BJ (cell line): ENCODE data around the gene NCKAP5L. TPM values are rescaled to one million over a fixed set of nuclear protein-coding genes. Genes with fewer than 3 reads are reported as not detected.
A peak's percentile ranks its signal among the peaks of the same experiment; 100 is the strongest.
"Not testable (repeated sequence)": the region's sequence is repeated elsewhere in the genome, so short reads cannot be mapped to it uniquely, and the experiment has no call there.

Source experiments
- CTCF ChIA-PET: fragments of 350-600 bp; formaldehyde crosslinking; extraction: SDS; loops from one replicate; lab custom pipeline; 2021; ENCODE audit warnings: antibody characterized with exemption, inconsistent platforms; lab: Yijun Ruan, JAX
- POLR2A ChIA-PET: fragments of 300-600 bp; sonication (Branson Sonifier 250); formaldehyde crosslinking; extraction: SDS; loops from one replicate; lab custom pipeline; 2021; ENCODE audit warnings: antibody characterized with exemption; lab: Charles Lee
- DNase-seq: peaks from one replicate; pipeline ENCODE4 v3.0.0-alpha.2; 2011; ENCODE audit warnings: low read depth
- H3K27me3 ChIP-seq: 2 replicates; pipeline ENCODE4 v1.6.0; 2011; ENCODE audit warnings: low read length; ENCODE audit not compliant: control insufficient read depth, insufficient read depth
- H3K36me3 ChIP-seq: 2 replicates; pipeline ENCODE4 v1.5.1; 2011; ENCODE audit warnings: low read length; ENCODE audit not compliant: control insufficient read depth, insufficient read depth
- H3K4me3 ChIP-seq: 2 replicates; pipeline ENCODE4 v1.5.1; 2011; ENCODE audit warnings: low read depth, mild to moderate bottlenecking, control low read depth, low read length
- polyA plus RNA-seq: library from polyadenylated mRNA; depleted of rRNA; stranded (reverse); fragments of >200 nt; gene quantifications from 2 replicates; pipeline ENCODE4 v1.2.3, GENCODE V29; 2011
- TF ChIP-seq, protein P1 (sequence below): IDR thresholded peaks from 2 replicates; pipeline ENCODE4 v1.5.1; 2011; ENCODE audit warnings: low read depth, mild to moderate bottlenecking, control low read depth, inconsistent platforms, low read length, moderate library complexity; ENCODE audit not compliant: insufficient read depth

Gene NCKAP5L
- polyA plus RNA-seq, 1 experiment, result 13.2 TPM

GRCh38 chr12:49874142-49874897, 46.1 kb upstream of the NCKAP5L start:
- TF ChIP-seq, protein P1, sequence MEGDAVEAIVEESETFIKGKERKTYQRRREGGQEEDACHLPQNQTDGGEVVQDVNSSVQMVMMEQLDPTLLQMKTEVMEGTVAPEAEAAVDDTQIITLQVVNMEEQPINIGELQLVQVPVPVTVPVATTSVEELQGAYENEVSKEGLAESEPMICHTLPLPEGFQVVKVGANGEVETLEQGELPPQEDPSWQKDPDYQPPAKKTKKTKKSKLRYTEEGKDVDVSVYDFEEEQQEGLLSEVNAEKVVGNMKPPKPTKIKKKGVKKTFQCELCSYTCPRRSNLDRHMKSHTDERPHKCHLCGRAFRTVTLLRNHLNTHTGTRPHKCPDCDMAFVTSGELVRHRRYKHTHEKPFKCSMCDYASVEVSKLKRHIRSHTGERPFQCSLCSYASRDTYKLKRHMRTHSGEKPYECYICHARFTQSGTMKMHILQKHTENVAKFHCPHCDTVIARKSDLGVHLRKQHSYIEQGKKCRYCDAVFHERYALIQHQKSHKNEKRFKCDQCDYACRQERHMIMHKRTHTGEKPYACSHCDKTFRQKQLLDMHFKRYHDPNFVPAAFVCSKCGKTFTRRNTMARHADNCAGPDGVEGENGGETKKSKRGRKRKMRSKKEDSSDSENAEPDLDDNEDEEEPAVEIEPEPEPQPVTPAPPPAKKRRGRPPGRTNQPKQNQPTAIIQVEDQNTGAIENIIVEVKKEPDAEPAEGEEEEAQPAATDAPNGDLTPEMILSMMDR, result no peak
- ChIA-PET POLR2A (no interaction called here), CTCF (interaction anchor here (1.1 to 2.1 kb wide), 4 partner anchors 9 to 181 kb away, joined by 3 to 19 read pairs (median 6); no protein-coding TSS in a partner anchor)
- H3K4me3 ChIP-seq, result no peak overlapping the region
- no peak for DNase-seq
- no peaks in the 10 kb centered on the region for H3K27me3 ChIP-seq
- no peaks in the 10 kb centered on the region for H3K36me3 ChIP-seq

GRCh38 chr12:49873361-49873934, 45.2 kb upstream of the NCKAP5L start:
- DNase-seq, result peak; percentile 0
- POLR2A ChIA-PET, result no interaction called here
- Histone ChIP-seq H3K36me3 (no peaks in the 10 kb centered on the region), H3K27me3 (no peaks in the 10 kb centered on the region), H3K4me3 (no peak overlapping the region)
- TF ChIP-seq, protein P1, result no peak
- CTCF ChIA-PET, result interaction anchor here (1.1 to 2.1 kb wide), 4 partner anchors 10 to 182 kb away, joined by 3 to 19 read pairs (median 6); no protein-coding TSS in a partner anchor

DNA sequence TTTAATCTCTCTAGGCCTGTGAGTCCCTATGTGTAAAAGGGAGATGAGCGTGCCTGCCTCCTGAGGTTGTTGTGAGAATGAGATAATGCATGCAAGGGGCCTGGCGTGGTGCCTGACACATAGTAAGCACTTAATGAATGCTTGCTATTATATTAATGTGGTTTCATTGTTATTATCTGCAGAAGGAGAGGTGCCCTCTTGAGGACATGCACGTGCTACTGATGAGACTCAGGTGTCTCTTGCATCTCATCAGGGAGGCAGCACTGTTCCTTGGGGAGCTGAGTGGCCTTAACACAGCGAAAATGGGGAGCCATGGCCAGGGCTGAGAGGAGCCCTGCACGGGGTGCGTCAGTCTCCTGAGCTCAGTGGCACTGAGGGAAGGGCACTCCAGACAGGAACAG, 44.6 kb upstream of the NCKAP5L start:
- Histone ChIP-seq H3K4me3 (no peak overlapping the region), H3K36me3 (no peaks in the 10 kb centered on the region), H3K27me3 (no peaks in the 10 kb centered on the region)
- ChIA-PET POLR2A (no interaction called here), CTCF (interaction anchor here (0.9 to 2.1 kb wide), 4 partner anchors 73 to 183 kb away, joined by 3 to 19 read pairs (median 6); no protein-coding TSS in a partner anchor)
- DNase-seq, result no peak
- TF ChIP-seq, protein P1, result no peak

- TF ChIP-seq, protein P1, result no peak
- DNase-seq, result no peak
- Histone ChIP-seq H3K4me3 (no peak overlapping the region), H3K27me3 (no peaks in the 10 kb centered on the region), H3K36me3 (no peaks in the 10 kb centered on the region)
- ChIA-PET CTCF (interaction anchor here (0.9 to 2.1 kb wide), 5 partner anchors 9 to 127 kb away, joined by 3 to 19 read pairs (median 4); no protein-coding TSS in a partner anchor), POLR2A (no interaction called here)
Observed at GRCh38 chr12:49872381-49872780, 44.2 kb upstream of the NCKAP5L start.

- CTCF ChIA-PET, result interaction anchor here (0.9 to 2.1 kb wide), 4 partner anchors 9 to 127 kb away, joined by 3 to 19 read pairs (median 4); no protein-coding TSS in a partner anchor
- peak; percentile 9 for DNase-seq
- POLR2A ChIA-PET, H3K4me3 ChIP-seq, H3K27me3 ChIP-seq, H3K36me3 ChIP-seq: not testable (repeated sequence)
Observed at GRCh38 chr12:49871811-49872251, 43.6 kb upstream of the NCKAP5L start.
